ENCODE measurements around the gene EYA2. TPM values are rescaled to one million over a fixed set of nuclear protein-coding genes. Genes with fewer than 3 reads are reported as not detected.

EYA2 gene
- total RNA-seq, 1 experiment from 2014 or later: not detected

DNA sequence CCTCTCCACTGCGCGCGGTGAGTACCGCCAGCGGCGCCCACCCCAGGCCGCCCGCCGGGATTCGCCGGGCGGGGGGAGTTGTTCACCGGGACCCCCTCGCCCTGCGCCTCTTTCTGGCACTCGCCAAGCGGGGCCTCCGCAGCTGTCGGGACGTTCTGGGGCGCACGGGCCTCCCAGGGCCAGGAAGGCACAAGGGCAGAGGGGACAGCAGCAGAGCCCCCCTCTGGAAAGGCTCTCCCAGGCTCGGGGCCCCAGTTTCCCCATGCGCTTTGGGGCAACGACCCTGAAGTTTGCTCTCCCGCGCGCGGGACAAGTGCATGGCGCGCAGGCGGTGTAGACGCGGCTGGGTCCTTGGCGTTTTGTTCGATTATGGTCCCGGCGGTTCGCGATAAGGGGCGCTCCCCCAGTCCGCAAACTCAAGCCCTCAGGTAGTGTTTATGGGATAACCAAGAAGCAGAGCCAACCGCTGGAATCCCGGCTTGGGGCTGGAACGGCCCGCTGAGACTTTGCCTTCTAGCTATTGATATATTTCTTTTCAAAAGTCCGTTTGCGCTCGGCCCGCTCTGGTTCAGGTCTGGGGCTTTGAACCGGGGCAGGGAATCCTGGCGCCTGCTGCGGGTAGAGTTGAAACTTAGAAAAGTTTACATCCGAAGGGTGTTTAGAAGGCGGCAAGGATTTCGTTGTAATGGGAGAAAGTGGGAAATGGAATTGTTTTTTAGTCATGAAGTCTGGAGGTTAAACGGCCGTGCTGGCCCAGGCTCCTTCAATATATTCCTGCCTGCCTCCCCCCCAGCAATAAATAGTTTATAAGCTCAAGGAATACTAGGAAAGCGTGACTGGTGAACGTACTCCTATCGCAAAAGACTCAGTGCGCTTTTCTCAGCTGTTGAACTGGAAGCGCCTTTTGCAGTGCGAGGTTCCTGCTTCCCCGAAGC lies 595 bp downstream of the EYA2 start:
- no peak for DNase-seq (ENCODE audit: unreplicated experiment)
- TF ChIP-seq, protein P1, sequence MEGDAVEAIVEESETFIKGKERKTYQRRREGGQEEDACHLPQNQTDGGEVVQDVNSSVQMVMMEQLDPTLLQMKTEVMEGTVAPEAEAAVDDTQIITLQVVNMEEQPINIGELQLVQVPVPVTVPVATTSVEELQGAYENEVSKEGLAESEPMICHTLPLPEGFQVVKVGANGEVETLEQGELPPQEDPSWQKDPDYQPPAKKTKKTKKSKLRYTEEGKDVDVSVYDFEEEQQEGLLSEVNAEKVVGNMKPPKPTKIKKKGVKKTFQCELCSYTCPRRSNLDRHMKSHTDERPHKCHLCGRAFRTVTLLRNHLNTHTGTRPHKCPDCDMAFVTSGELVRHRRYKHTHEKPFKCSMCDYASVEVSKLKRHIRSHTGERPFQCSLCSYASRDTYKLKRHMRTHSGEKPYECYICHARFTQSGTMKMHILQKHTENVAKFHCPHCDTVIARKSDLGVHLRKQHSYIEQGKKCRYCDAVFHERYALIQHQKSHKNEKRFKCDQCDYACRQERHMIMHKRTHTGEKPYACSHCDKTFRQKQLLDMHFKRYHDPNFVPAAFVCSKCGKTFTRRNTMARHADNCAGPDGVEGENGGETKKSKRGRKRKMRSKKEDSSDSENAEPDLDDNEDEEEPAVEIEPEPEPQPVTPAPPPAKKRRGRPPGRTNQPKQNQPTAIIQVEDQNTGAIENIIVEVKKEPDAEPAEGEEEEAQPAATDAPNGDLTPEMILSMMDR (IDR thresholded peaks at IDR 0.05; ENCODE audit: unreplicated experiment): no peak
- Mint-ChIP-seq H3K4me1 (ENCODE audit: insufficient read depth, unreplicated experiment) (peaks cover 5% of the 10 kb centered on the region), H3K27ac (ENCODE audit: low read depth, unreplicated experiment) (no peak overlapping the region), H3K9me3 (ENCODE audit: unreplicated experiment) (peaks cover 6% of the 10 kb centered on the region), H3K27me3 (ENCODE audit: insufficient read depth, unreplicated experiment) (peaks cover 82% of the 10 kb centered on the region), H3K36me3 (ENCODE audit: insufficient read depth, unreplicated experiment) (no peaks in the 10 kb centered on the region), H3K4me3 (ENCODE audit: unreplicated experiment) (peak overlapping the region; percentile 31)
- CTCF ChIA-PET: interaction anchor here (0.7 kb wide), 1 partner anchor 1741 kb away, joined by 3 read pairs; no protein-coding TSS in a partner anchor
- intact Hi-C loops (cut with micrococcal nuclease): no loop called here
- POLR2A ChIA-PET: interaction anchor here (0.9 kb wide), 2 partner anchors 14 to 59 kb away, joined by 4 to 5 read pairs; no protein-coding TSS in a partner anchor
- BruUV-seq (replicated peaks): no TSS peak

DNA sequence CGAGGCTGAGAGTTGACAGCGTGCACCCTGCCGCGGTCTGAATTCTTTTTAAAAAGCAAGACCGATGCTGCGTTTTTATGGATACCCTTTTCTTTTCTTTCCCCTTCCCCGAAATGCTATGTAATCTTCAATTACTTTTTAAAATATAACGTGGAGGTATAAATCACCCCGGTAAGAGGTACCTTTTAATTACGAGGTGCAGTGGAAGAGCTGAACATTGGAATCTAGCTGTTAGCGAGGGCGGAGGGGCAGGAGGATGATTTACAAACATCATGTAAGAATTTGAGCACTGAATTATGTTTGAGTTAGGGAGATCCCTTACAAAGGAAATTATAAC lies 1.2 kb downstream of the EYA2 start:
- TF ChIP-seq, protein P1 (IDR thresholded peaks at IDR 0.05; ENCODE audit: unreplicated experiment): no peak
- no TSS peak for BruUV-seq (replicated peaks)
- intact Hi-C loops (cut with micrococcal nuclease): no loop called here
- DNase-seq (ENCODE audit: unreplicated experiment): no peak
- CTCF ChIA-PET: interaction anchor here (0.5 to 0.7 kb wide), 3 partner anchors 121 to 1740 kb away, joined by 3 to 4 read pairs (median 3); no protein-coding TSS in a partner anchor
- no peak overlapping the region for H3K4me3 Mint-ChIP-seq (ENCODE audit: unreplicated experiment)
- no peak overlapping the region for H3K27ac Mint-ChIP-seq (ENCODE audit: low read depth, unreplicated experiment)
- POLR2A ChIA-PET: interaction anchor here (0.9 kb wide), 2 partner anchors 14 to 58 kb away, joined by 4 to 5 read pairs; no protein-coding TSS in a partner anchor
- H3K9me3 Mint-ChIP-seq (ENCODE audit: unreplicated experiment): peaks cover under 1% of the 10 kb centered on the region
- H3K27me3 Mint-ChIP-seq (ENCODE audit: insufficient read depth, unreplicated experiment): peaks cover 76% of the 10 kb centered on the region
- no peaks in the 10 kb centered on the region for H3K36me3 Mint-ChIP-seq (ENCODE audit: insufficient read depth, unreplicated experiment)
- H3K4me1 Mint-ChIP-seq (ENCODE audit: insufficient read depth, unreplicated experiment): peaks cover 5% of the 10 kb centered on the region

DNA sequence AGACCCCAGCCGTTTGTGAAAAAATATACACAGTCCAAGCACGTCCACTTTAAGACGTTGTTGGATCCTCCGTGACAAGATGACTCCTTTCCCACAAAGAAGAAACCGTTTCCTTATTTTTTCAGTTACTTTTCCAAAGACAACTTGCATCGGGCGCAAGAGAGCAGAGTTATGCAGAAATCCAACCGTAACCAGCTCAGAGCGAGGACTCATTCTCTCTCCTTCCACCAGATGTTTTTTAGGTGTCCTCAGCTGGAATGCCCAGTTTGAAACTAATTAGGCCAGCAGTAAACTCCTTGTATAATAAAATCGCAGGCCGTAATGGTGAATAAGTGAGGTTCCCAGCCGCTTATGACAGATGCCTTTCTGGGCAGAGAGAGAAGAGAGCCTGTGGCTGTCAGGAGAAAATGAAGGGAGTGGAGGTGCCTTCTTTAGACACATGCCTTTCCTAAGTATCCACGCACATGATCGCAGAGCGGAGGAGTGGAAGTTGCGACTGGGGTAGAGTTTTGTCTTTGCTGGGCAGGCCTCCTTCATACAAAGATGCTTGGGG lies 2.8 kb downstream of the EYA2 start:
- H3K4me1 Mint-ChIP-seq (ENCODE audit: insufficient read depth, unreplicated experiment): peaks cover 5% of the 10 kb centered on the region
- no peaks in the 10 kb centered on the region for H3K36me3 Mint-ChIP-seq (ENCODE audit: insufficient read depth, unreplicated experiment)
- H3K27ac Mint-ChIP-seq (ENCODE audit: low read depth, unreplicated experiment): no peak overlapping the region
- peaks cover 71% of the 10 kb centered on the region for H3K27me3 Mint-ChIP-seq (ENCODE audit: insufficient read depth, unreplicated experiment)
- ChIA-PET POLR2A (no interaction called here), CTCF (no interaction called here)
- BruUV-seq (replicated peaks): no TSS peak
- intact Hi-C loops (cut with micrococcal nuclease): no loop called here
- TF ChIP-seq, protein P1 (IDR thresholded peaks at IDR 0.05; ENCODE audit: unreplicated experiment): no peak
- H3K9me3 Mint-ChIP-seq (ENCODE audit: unreplicated experiment): no peaks in the 10 kb centered on the region
- H3K4me3 Mint-ChIP-seq (ENCODE audit: unreplicated experiment): no peak overlapping the region
- no peak for DNase-seq (ENCODE audit: unreplicated experiment)

DNA sequence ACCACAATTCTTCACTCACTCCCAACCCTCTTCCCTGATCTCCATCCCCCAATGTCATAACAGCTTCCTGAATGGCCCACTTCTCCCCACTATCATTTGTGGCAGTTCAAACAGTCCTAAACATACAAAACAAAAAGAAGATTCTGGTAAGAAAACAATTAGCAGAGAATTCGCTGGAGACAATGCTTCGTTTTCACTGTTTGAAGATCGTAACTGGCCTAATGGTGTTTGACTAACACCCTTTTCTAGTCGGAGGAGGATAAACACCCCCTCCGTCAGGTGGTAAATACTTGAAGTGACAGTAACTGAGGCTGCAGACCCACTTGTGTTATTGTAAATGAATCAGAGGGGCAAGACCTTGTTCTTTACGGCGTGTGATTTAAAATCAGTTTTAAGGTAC lies 3.8 kb downstream of the EYA2 start:
- CTCF ChIA-PET: interaction anchor here (0.8 kb wide), 1 partner anchor 46 kb away, joined by 7 read pairs; no protein-coding TSS in a partner anchor
- intact Hi-C loops (cut with micrococcal nuclease): no loop called here
- H3K36me3 Mint-ChIP-seq (ENCODE audit: insufficient read depth, unreplicated experiment): no peaks in the 10 kb centered on the region
- H3K4me3 Mint-ChIP-seq (ENCODE audit: unreplicated experiment): no peak overlapping the region
- peaks cover 66% of the 10 kb centered on the region for H3K27me3 Mint-ChIP-seq (ENCODE audit: insufficient read depth, unreplicated experiment)
- no TSS peak for BruUV-seq (replicated peaks)
- TF ChIP-seq, protein P1 (IDR thresholded peaks at IDR 0.05; ENCODE audit: unreplicated experiment): no peak
- POLR2A ChIA-PET: no interaction called here
- H3K4me1 Mint-ChIP-seq (ENCODE audit: insufficient read depth, unreplicated experiment): peaks cover 5% of the 10 kb centered on the region
- H3K27ac Mint-ChIP-seq (ENCODE audit: low read depth, unreplicated experiment): no peak overlapping the region
- no peak for DNase-seq (ENCODE audit: unreplicated experiment)
- no peaks in the 10 kb centered on the region for H3K9me3 Mint-ChIP-seq (ENCODE audit: unreplicated experiment)

Measured in MCF 10A (cell line).